Suprapubic skin (tissue), 3 donors: ENCODE measurements around the gene TARS2.

ENCODE experiments used
- POLR2AphosphoS5 ChIP-seq, 3 donors: sonication (generic); formaldehyde crosslinking; IDR thresholded peaks; one replicate each; pipeline ENCODE4 v1.6.1; 2017; ENCODE audit warnings: antibody characterized with exemption in 3 of 3
- TF ChIP-seq, protein P1 (sequence below), 2 donors: fragments of 200-600 bp in 1 of 2; fragments of 450-650 bp in 1 of 2; sonication (generic) in 1 of 2; IDR thresholded peaks; one replicate each; pipeline ENCODE4 v1.5.1; 2016 to 2019; ENCODE audit warnings: antibody characterized with exemption in 2 of 2, mild to moderate bottlenecking in 1 of 2, moderate library complexity in 1 of 2

DNA sequence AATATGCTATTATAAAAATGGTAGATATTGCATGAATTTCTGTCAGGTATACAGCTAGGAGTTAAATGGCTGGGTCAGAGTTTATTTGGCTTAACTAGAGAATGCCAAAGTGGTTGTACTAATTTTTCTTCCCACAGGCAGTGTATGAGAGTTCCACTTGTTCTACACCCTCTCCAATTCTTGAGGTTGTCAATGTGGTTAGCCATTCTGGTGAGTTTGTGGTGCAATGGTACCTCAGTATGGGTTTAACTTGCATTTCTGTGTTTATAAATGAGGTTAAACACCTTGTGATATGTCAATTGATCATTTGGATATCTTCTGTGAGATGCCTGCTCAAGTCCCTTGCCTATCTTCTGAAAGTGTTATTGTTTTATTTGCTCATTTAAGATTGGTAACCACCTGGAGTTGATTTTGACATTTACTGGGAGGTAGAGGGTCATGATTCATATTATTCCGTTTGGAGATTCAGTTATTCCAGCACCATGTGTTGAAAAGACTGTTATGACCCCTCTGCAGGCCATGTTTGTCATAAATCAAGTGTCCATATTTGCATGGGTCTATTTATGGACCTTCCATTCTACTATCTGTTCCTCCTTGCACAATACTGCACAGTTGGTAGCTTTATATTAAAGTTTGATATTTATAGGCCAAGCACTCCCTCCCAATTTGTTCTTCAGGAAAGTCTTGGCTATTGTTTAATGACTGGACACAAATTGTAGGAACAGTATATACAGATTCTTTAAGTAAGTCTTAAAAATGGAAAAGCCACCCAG lies 34.2 kb downstream of the TARS2 start:
- TF ChIP-seq, protein P1, sequence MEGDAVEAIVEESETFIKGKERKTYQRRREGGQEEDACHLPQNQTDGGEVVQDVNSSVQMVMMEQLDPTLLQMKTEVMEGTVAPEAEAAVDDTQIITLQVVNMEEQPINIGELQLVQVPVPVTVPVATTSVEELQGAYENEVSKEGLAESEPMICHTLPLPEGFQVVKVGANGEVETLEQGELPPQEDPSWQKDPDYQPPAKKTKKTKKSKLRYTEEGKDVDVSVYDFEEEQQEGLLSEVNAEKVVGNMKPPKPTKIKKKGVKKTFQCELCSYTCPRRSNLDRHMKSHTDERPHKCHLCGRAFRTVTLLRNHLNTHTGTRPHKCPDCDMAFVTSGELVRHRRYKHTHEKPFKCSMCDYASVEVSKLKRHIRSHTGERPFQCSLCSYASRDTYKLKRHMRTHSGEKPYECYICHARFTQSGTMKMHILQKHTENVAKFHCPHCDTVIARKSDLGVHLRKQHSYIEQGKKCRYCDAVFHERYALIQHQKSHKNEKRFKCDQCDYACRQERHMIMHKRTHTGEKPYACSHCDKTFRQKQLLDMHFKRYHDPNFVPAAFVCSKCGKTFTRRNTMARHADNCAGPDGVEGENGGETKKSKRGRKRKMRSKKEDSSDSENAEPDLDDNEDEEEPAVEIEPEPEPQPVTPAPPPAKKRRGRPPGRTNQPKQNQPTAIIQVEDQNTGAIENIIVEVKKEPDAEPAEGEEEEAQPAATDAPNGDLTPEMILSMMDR (IDR thresholded peaks at IDR 0.05), result no peak
- TF ChIP-seq POLR2AphosphoS5 (IDR thresholded peaks at IDR 0.05), result no peak
